Measurements from ENCODE around the gene BTF3. TPM values are rescaled to one million over a fixed set of nuclear protein-coding genes. Genes with fewer than 3 reads are reported as not detected.

BTF3 gene
- total and polyA plus RNA-seq, 9 of the 15 experiments (the other 6 are each of a cell fraction or from before 2014, with no cell fraction given), result 534 to 1,637 (median 848) TPM

GRCh38 chr5:73498057-73498992 lies at the start of gene BTF3 (continued):
- TF ChIP-seq SUPT5H (IDR thresholded peaks at IDR 0.05) (peak; percentile 94), NKRF (IDR thresholded peaks at IDR 0.05; ENCODE audit: borderline replicate concordance) (peak; percentile 84; the same call in 1 of the 2 replicates), MBD2 (IDR thresholded peaks at IDR 0.05; ENCODE audit: borderline replicate concordance, low read depth) (peak; percentile 80; the same call in 1 of the 2 replicates), ESRRA (IDR thresholded peaks at IDR 0.05; ENCODE audit: borderline replicate concordance, low read depth) (no peak; the same call in 1 of the 2 replicates), TOE1 (IDR thresholded peaks at IDR 0.05; ENCODE audit: borderline replicate concordance) (peak; percentile 8; the same call in 1 of the 2 replicates), TOE1 (CRISPR knock-in tag; IDR thresholded peaks at IDR 0.05; ENCODE audit: borderline replicate concordance, low read depth) (peak; percentile 92; the same call in 1 of the 2 replicates), MITF (IDR thresholded peaks at IDR 0.05) (no peak), SIN3B (IDR thresholded peaks at IDR 0.05; ENCODE audit: low read depth) (peak; percentile 79), ZBTB7A (IDR thresholded peaks at IDR 0.05; ENCODE audit: borderline replicate concordance, control insufficient read depth, low read depth, low read length) (peak; percentile 93), SNAPC5 (CRISPR knock-in tag; IDR thresholded peaks at IDR 0.05) (no peak), IRF2 (CRISPR knock-in tag; IDR thresholded peaks at IDR 0.05) (no peak), LEF1 (IDR thresholded peaks at IDR 0.05) (no peak), CREB3L1 (IDR thresholded peaks at IDR 0.05; ENCODE audit: borderline replicate concordance, low read depth) (peak; percentile 37; the same call in 1 of the 2 replicates), MTA1 (IDR thresholded peaks at IDR 0.05; ENCODE audit: borderline replicate concordance) (no peak), ARID2 (IDR thresholded peaks at IDR 0.05) (no peak), ZNF644 (tag; IDR thresholded peaks at IDR 0.05; ENCODE audit: low read depth) (no peak), GATAD2B (IDR thresholded peaks at IDR 0.05; ENCODE audit: borderline replicate concordance) (0 out of 2 replicates have a peak, but pooled peaks have one; percentile 26), DIDO1 (tag; IDR thresholded peaks at IDR 0.05; ENCODE audit: low read depth) (0 out of 2 replicates have a peak, but pooled peaks have one; percentile 23), L3MBTL2 (IDR thresholded peaks at IDR 0.05) (peak; percentile 52), TEAD2 (tag; IDR thresholded peaks at IDR 0.05) (0 out of 2 replicates have a peak, but pooled peaks have one; percentile 7)
- TF ChIP-seq, protein P1, sequence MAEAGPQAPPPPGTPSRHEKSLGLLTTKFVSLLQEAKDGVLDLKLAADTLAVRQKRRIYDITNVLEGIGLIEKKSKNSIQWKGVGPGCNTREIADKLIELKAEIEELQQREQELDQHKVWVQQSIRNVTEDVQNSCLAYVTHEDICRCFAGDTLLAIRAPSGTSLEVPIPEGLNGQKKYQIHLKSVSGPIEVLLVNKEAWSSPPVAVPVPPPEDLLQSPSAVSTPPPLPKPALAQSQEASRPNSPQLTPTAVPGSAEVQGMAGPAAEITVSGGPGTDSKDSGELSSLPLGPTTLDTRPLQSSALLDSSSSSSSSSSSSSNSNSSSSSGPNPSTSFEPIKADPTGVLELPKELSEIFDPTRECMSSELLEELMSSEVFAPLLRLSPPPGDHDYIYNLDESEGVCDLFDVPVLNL (CRISPR knock-in tag; IDR thresholded peaks at IDR 0.05; ENCODE audit: low read depth), result peak; percentile 75; the same call in 1 of the 2 replicates
